GM12872 (cell line): Measurements from ENCODE around the gene NRIP2.

Experiments
- TF ChIP-seq, protein P1 (sequence below): IDR thresholded peaks from 3 replicates; pipeline ENCODE4 v1.5.1; 2011; ENCODE audit warnings: low read depth, mild to moderate bottlenecking, low read length, moderate library complexity; ENCODE audit not compliant: insufficient read depth

The NRIP2 gene

DNA sequence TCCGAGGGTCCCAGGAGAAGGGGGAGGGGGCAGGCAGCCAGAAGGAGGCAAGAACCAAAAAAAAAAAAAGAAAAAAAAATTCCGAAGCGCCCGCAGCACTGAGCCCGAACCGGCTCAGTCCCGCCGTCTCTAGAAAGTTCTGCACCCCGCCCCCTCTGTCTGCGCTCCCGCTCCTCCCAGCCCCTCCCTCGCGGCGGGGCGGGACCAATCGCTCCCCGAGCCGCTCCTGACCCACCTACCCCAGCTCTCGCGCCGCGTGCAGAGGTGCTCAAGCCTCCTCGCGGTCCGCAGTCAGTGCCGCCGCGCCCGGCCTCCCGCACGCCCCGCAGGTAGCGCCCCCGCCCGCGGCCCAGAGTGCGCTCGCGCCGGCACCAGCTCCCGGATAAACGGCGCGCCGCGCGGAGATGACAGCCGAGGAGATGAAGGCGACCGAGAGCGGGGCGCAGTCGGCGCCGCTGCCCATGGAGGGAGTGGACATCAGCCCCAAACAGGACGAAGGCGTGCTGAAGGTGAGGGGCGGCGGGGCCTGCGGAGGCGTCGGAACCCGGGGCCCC, 40.0 kb downstream of the NRIP2 start, which contains the start of gene FKBP4:
Gene FKBP4 (plus strand): TSS at position 235 of the 554 bp plus-strand sequence. CDS start 170 bp downstream, at position 405.
- TF ChIP-seq, protein P1, sequence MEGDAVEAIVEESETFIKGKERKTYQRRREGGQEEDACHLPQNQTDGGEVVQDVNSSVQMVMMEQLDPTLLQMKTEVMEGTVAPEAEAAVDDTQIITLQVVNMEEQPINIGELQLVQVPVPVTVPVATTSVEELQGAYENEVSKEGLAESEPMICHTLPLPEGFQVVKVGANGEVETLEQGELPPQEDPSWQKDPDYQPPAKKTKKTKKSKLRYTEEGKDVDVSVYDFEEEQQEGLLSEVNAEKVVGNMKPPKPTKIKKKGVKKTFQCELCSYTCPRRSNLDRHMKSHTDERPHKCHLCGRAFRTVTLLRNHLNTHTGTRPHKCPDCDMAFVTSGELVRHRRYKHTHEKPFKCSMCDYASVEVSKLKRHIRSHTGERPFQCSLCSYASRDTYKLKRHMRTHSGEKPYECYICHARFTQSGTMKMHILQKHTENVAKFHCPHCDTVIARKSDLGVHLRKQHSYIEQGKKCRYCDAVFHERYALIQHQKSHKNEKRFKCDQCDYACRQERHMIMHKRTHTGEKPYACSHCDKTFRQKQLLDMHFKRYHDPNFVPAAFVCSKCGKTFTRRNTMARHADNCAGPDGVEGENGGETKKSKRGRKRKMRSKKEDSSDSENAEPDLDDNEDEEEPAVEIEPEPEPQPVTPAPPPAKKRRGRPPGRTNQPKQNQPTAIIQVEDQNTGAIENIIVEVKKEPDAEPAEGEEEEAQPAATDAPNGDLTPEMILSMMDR = no peak

DNA sequence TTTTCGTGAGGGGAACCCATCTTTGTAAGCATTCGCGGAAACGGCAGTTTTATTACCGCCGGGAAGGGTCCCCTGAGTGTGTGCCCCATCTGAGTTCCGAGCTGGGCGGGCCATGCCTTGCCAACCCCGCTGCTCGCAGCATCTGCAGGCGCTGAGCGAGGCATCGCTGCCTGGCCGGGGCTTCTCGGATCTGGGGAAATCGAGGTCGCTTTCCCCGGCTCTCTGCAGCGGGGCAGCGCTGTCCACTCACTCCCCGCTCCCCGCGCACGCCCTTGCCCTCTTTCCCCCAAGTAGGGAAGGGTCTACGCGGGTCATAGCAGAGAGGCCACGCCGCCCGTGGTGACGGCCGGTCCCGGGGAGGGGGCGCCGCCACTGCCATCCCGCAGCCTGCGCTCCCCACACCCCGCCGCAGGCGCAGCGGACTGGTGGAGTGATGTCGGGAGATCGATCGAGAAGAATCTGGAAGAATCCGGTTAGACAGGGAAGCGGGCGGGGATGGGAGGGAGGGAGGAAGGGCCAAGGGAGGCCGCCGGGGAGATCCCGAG, 40.6 kb downstream of the NRIP2 start:
- TF ChIP-seq, protein P1 = no peak

DNA sequence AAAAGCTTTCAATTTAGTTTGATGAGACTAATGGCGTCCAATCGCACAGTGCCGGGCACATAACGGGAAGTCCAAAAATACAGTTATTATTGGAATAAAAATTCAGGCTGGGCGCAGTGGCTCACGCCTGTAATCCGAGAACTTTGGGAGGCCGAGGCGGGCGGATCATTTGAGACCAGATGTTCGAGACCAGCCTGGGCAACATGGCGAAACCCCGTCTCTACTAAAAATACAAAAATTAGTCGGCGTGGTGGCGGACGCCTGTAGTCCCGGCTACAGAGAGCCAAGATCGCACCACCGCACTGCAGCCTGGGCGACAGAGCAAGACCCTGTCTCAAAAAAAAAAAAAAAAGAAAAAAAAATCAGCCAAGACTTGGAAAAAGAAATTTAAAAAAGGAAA, 41.3 kb downstream of the NRIP2 start:
- TF ChIP-seq, protein P1 = no peak

DNA sequence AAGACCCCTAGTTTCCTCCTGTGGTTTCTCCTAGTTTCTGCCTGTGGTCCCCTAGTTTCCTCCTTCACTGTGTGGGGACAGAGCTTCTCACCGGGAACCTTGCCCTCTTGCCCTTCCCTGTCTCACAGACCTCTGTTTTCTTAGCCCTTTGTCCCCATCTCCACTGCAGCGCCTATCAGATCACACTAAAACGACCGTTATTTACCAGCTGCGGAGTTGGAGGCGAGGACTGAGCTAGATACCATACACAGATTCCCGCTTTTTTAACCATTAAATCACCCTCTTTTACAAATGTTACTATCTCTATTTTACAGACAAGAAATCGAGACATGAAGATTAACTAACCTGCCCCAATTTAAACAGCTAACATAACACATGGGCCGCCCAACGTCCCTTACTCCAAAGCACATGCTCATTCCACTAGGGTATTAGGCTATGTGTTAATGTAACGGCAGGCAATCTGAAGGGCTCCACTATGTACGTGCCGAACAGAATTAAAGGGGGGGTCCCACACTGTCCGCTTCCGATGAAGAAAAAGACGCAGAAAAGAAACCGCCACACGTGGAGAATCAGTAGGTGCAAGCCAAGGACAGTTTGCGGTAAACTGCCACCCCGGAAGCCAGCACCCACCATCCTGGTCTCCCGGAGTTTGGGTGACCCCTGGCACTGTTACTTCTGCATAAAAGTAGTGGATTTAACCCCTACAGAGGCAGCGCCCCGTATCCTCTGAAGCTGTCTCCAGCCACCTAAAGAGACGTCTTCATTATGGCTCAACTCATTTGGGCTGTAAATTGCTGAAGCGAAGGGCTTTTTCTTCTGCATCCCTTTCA, 41.9 kb downstream of the NRIP2 start:
- TF ChIP-seq, protein P1 = no peak

DNA sequence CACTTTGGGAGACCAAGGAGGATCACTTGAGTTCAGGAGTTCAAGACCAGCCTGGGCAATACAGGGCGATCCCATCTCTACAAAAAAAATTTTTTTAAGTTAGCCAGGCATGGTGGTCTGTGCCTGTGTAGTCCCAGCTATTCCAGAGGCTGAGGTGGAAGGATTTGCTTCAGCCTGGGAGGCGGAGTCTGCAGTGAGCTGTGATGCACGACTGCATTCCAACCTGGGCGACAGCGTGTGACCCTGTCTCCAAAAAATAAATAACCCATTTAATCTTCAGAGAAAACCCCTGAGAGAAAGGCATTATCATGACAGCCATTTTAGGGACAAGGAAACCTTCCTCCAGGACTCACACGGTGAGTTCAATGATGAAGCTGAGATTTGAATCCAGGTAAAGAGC, 43.7 kb downstream of the NRIP2 start:
- TF ChIP-seq, protein P1 = no peak

DNA sequence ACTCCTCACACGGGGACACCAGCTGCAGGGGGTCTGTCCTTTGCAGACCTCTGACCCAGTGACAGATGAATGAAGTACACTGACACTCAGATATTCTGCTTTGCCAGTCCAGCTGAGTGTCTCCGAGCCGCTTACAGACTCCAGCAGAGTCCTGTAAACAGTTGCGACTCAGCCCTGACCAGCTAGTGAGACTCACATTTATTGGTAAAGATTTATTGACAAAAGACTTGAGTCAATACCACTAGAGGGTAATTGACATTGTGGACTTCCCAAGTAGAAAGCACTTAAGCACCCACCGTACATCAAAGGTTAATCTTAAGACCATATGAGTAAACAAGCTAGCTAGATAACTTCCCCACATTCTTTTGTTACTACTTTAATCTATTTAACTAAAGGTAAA, 49.8 kb downstream of the NRIP2 start:
- TF ChIP-seq, protein P1 = no peak

DNA sequence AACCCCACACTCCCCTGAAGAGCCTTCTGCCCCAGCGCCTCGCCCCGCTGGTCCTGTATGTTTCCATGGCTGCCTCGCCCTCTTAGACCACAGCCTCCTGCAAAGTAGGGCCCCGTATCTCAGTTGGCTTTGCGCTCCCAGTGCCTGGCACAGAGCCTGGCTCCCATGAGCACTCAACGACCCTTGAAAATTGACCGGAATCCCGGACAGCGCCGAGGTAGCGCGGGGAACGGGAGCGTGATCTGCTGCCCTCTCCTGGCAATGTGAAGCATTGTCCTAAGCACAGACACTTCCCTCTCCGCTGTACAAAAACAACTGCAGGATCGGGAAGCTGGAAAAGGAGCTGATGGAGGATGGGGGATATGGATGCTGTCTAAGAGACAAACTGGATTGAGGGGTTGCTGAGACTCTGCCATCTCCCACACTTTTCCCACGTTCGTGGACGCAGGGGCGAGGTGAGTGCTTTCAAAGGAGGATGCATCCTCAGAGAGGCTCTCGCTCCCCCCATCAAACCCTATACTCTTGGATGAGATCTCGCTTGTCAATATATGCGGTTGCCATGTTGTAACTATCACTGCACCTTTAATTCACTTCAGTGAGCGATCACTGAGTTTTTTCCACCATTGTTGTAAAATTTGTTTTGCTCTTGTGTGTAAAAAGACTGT, 50.8 kb downstream of the NRIP2 start:
- TF ChIP-seq, protein P1 = peak; percentile 95
